Vagina (tissue), 2 donors: Measurements from ENCODE around the gene GREB1. TPM values are rescaled to one million over a fixed set of nuclear protein-coding genes. Genes with fewer than 3 reads are reported as not detected.

Source experiments
- DNase-seq, 2 donors: peaks; one replicate each; pipeline ENCODE4 v3.0.0-alpha.2; 2017; ENCODE audit errors: extremely low spot score in 2 of 2
- H3K27ac ChIP-seq: fragments of 200-600 bp; sonication (generic); one replicate; pipeline ENCODE4 v1.5.1; 2019
- H3K27me3 ChIP-seq: fragments of 200-600 bp; sonication (generic); one replicate; pipeline ENCODE4 v1.5.1; 2019
- H3K36me3 ChIP-seq, 2 donors: fragments of 200-600 bp; sonication (generic); one replicate each; pipeline ENCODE4 v1.5.1; 2017 to 2019
- H3K4me1 ChIP-seq: fragments of 200-600 bp; sonication (generic); one replicate; pipeline ENCODE4 v1.5.1; 2019
- H3K4me3 ChIP-seq, 2 donors: fragments of 200-600 bp; sonication (generic); 1 replicate in 1 of 2; 2 replicates in 1 of 2; pipeline ENCODE4 v1.5.1; 2016 to 2019
- H3K9me3 ChIP-seq: fragments of 200-600 bp; sonication (generic); one replicate; pipeline ENCODE4 v1.5.1; 2019
- POLR2A ChIP-seq, 2 donors: fragments of 450-650 bp; IDR thresholded peaks; one replicate each; pipeline ENCODE4 v1.6.1; 2017; ENCODE audit warnings: antibody characterized with exemption in 2 of 2, mild to moderate bottlenecking in 2 of 2, moderate library complexity in 2 of 2
- POLR2AphosphoS5 ChIP-seq, 2 donors: sonication (generic); formaldehyde crosslinking; IDR thresholded peaks; one replicate each; pipeline ENCODE4 v1.9.0; 2017; ENCODE audit warnings: antibody characterized with exemption in 2 of 2, mild to moderate bottlenecking in 2 of 2, low read depth in 1 of 2; ENCODE audit not compliant: insufficient read depth in 1 of 2
- intact Hi-C: fragments of 100-400 bp; cut with DNase I; formaldehyde crosslinking; loops from one replicate; pipeline ENCODE4 v1.15.1; 2023
- total RNA-seq: library from RNA; depleted of rRNA; stranded (reverse); fragments of >200 nt; gene quantifications from one replicate; pipeline ENCODE4 v1.2.3, GENCODE V29; 2016
- TF ChIP-seq, protein P1 (sequence below), 3 experiments: fragments of 450-650 bp in 2 of 3; fragments of 200-600 bp in 1 of 3; sonication (generic) in 1 of 3; IDR thresholded peaks; one replicate each; pipeline ENCODE4 v1.5.1; 2017 to 2019; ENCODE audit warnings: antibody characterized with exemption in 3 of 3, mild to moderate bottlenecking in 2 of 3, moderate library complexity in 2 of 3

The GREB1 gene
- total RNA-seq, 1 donor from 2014 or later: 35.4 TPM

DNA sequence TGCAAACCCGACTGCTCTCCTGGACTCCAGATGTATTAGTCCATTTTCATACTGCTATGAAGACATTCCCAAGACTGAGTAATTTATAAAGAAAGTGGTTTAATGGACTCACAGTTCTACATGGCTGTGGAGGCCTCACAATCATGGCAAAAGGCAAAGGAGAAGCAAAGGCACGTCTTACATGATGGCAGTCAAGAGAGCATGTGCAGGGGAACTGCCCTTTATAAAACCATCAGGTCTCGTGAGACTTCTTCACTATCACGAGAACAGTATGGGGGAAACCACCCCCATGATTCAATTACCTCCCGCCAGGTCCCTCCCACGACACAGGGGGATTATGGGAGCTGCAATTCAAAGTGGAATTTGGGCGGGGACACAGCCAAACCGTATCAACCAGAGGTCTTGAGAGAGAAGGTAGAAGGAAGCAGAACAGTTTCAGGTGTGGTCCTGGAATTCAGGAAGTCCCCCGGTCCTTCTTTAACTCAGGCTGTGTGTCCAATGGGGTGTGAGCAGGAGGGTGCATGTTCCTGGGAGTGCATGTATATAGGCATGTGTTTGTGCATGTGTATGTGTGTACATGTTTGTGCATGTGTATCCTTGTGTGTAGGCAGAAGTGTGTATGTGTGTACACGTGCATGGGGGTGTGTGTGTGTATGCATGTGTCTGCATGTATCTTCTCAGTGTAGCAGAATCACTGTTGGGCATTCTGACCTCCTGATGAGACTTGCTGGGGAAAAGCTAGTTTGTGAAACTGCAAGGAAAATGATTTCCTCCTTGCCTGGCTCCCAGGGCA is 46.2 kb downstream of the GREB1 start:
- Histone ChIP-seq H3K4me1 (peaks cover 26% of the 10 kb centered on the region), H3K4me3 (no peak overlapping the region), H3K36me3 (no peaks in the 10 kb centered on the region), H3K27me3 (no peaks in the 10 kb centered on the region), H3K9me3 (no peaks in the 10 kb centered on the region), H3K27ac (no peak overlapping the region)
- intact Hi-C loops: no loop called here
- TF ChIP-seq, protein P1, sequence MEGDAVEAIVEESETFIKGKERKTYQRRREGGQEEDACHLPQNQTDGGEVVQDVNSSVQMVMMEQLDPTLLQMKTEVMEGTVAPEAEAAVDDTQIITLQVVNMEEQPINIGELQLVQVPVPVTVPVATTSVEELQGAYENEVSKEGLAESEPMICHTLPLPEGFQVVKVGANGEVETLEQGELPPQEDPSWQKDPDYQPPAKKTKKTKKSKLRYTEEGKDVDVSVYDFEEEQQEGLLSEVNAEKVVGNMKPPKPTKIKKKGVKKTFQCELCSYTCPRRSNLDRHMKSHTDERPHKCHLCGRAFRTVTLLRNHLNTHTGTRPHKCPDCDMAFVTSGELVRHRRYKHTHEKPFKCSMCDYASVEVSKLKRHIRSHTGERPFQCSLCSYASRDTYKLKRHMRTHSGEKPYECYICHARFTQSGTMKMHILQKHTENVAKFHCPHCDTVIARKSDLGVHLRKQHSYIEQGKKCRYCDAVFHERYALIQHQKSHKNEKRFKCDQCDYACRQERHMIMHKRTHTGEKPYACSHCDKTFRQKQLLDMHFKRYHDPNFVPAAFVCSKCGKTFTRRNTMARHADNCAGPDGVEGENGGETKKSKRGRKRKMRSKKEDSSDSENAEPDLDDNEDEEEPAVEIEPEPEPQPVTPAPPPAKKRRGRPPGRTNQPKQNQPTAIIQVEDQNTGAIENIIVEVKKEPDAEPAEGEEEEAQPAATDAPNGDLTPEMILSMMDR (IDR thresholded peaks at IDR 0.05): no peak
- TF ChIP-seq POLR2AphosphoS5 (IDR thresholded peaks at IDR 0.05; ENCODE audit: insufficient read depth in 1 of 2, low read depth in 1 of 2): no peak
- no peak for TF ChIP-seq POLR2A (IDR thresholded peaks at IDR 0.05)
- no peak for DNase-seq

DNA sequence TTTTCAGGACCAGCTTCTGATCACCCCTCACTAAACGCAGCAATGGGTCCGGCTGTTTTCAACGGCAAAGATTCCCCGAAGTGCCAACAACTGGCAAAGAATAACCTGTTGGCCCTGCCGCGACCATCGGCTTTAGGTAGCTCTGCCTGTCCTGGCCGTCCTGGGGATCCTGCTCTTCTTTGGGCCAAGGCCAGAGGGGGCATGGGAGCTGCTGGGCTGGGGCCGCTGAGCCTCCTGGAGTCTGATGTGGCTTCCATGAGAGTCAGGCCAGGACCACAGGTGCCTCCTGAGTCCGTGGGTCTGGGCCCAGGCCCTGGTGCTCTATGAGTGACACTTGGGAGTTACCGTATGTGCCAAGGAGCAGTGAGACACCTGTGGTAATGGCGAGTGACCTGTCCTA is 46.9 kb downstream of the GREB1 start:
- no peak overlapping the region for H3K27ac ChIP-seq
- peaks cover 26% of the 10 kb centered on the region for H3K4me1 ChIP-seq
- intact Hi-C loops: no loop called here
- TF ChIP-seq, protein P1 (IDR thresholded peaks at IDR 0.05): no peak
- TF ChIP-seq POLR2AphosphoS5 (IDR thresholded peaks at IDR 0.05; ENCODE audit: insufficient read depth in 1 of 2, low read depth in 1 of 2) (no peak), POLR2A (IDR thresholded peaks at IDR 0.05) (no peak)
- no peak for DNase-seq
- H3K4me3 ChIP-seq: no peak overlapping the region
- no peaks in the 10 kb centered on the region for H3K36me3 ChIP-seq
- H3K9me3 ChIP-seq: no peaks in the 10 kb centered on the region
- no peaks in the 10 kb centered on the region for H3K27me3 ChIP-seq

DNA sequence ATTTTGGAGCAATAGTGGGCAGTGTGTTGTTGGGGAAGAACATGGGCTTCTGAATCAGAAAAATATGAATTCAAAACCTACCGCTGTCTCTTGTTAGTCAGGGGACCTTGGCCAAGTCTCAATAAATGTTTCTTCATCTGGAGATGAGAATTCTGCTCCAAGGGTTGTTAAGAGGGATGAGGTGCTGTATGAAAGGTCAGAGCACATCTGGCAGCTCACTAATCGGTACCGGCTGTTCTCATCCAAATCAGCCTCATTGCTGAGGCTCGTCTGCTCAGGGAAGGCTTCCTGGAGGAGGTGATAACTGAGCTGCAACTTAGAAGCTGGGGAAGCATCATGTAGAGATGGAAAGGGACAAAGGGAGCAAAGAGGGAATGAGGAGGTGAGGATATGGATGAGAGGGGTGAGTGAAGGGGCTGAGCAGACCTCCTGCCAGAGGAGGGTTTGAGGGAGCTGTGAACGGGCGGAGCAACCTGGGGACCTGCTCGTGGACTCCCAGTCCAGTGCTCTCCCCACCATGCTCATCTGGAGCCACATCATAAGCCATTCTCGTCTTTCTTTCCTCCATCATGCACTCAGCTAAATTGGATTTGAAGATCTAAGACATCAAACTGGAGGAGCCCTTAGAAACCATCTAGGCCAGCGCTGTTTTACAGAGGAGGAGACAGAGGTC is 47.4 kb downstream of the GREB1 start:
- no peak for DNase-seq
- Histone ChIP-seq H3K27ac (peak overlapping the region; percentile 66), H3K36me3 (no peaks in the 10 kb centered on the region), H3K27me3 (no peaks in the 10 kb centered on the region), H3K9me3 (no peaks in the 10 kb centered on the region), H3K4me1 (peaks cover 26% of the 10 kb centered on the region), H3K4me3 (no peak overlapping the region)
- TF ChIP-seq, protein P1 (IDR thresholded peaks at IDR 0.05): no peak
- TF ChIP-seq POLR2AphosphoS5 (IDR thresholded peaks at IDR 0.05; ENCODE audit: insufficient read depth in 1 of 2, low read depth in 1 of 2): no peak
- no peak for TF ChIP-seq POLR2A (IDR thresholded peaks at IDR 0.05)
- intact Hi-C loops: no loop called here

DNA sequence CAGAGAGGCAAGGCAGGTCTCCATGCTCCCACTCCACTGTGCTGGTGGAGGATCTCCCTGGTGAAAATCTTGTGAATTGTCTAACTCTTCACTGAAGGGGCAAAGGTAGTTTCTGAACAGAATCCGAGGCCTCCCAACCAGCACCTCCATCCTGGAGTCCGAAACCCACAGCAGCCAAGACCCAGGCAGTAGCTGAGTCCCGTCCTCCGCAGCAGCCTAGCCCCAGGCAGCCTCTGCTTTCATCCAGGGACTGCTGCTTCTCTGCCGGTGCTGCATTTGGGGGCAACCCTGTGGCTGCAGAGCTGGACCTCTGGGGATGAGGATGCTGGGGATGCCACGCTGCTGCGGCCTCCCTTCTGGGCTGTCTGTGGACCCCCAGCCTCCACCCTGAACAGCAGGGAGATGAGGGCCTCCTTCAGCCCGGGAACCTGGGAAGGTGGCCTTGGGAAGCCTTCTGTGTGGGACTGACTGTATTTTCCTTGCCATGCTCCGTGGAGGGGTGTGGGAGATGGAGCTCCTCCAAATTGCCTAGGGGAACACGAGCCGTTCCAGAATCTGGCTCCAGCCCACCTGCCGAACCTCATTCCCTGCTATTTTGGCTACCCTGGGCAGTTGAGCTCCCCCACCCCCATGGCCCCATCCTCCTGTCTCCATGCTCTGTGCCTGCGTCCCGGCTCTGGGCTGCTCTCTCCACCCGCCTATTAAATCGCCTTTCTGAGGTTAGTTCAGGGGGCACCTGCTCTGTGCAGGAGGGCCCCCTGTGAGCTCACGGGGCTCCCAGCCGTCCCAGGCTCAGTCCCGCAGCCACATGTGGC is 48.2 kb downstream of the GREB1 start:
- intact Hi-C loops: no loop called here
- DNase-seq: no peak
- no peak overlapping the region for H3K4me3 ChIP-seq
- H3K27me3 ChIP-seq: no peaks in the 10 kb centered on the region
- no peaks in the 10 kb centered on the region for H3K9me3 ChIP-seq
- peak overlapping the region; percentile 66 for H3K27ac ChIP-seq
- peaks cover 26% of the 10 kb centered on the region for H3K4me1 ChIP-seq
- TF ChIP-seq POLR2AphosphoS5 (IDR thresholded peaks at IDR 0.05; ENCODE audit: insufficient read depth in 1 of 2, low read depth in 1 of 2) (no peak), POLR2A (IDR thresholded peaks at IDR 0.05) (no peak)
- TF ChIP-seq, protein P1 (IDR thresholded peaks at IDR 0.05): no peak
- H3K36me3 ChIP-seq: no peaks in the 10 kb centered on the region
